GM23338 (cell line): ENCODE results near the gene ACP2. TPM values are rescaled to one million over a fixed set of nuclear protein-coding genes. Genes with fewer than 3 reads are reported as not detected.

ENCODE experiments used
- ATAC-seq: fragments of 200-7000 bp; cut with Tn5 transposase; 3 replicates; pipeline ENCODE4 v1.9.1; 2020
- DNase-seq: peaks from one replicate; pipeline ENCODE4 v3.0.0-alpha.2; 2015; ENCODE audit warnings: low spot score
- H2AFZ ChIP-seq: fragments of 200-600 bp; sonication (generic); 2 replicates; pipeline ENCODE4 v1.8.0; 2016; ENCODE audit warnings: antibody characterized with exemption, mild to moderate bottlenecking, moderate library complexity
- H3F3A ChIP-seq: fragments of 200-600 bp; sonication (generic); replicated peaks from 2 replicates; pipeline ENCODE4 v1.8.0; 2017; ENCODE audit warnings: antibody characterized with exemption, mixed run types, low read depth
- H3K27ac ChIP-seq: fragments of 200-600 bp; sonication (generic); 2 replicates; pipeline ENCODE4 v1.6.1; 2016; ENCODE audit warnings: low read depth
- H3K27me3 ChIP-seq: fragments of 200-600 bp; sonication (generic); 2 replicates; pipeline ENCODE4 v1.8.0; 2016; ENCODE audit warnings: mild to moderate bottlenecking, mixed run types, moderate library complexity; ENCODE audit not compliant: insufficient read depth
- H3K36me3 ChIP-seq: fragments of 200-600 bp; sonication (generic); 2 replicates; pipeline ENCODE4 v1.8.0; 2016; ENCODE audit warnings: mild to moderate bottlenecking; ENCODE audit not compliant: insufficient read depth
- H3K4me1 ChIP-seq: fragments of 200-600 bp; sonication (generic); 2 replicates; pipeline ENCODE4 v1.8.0; 2016; ENCODE audit warnings: mild to moderate bottlenecking, moderate library complexity; ENCODE audit not compliant: insufficient read depth
- H3K4me2 ChIP-seq: fragments of 200-600 bp; sonication (generic); 2 replicates; pipeline ENCODE4 v1.7.1; 2017; ENCODE audit warnings: mixed run types
- H3K4me3 ChIP-seq: fragments of 200-600 bp; sonication (generic); 2 replicates; pipeline ENCODE4 v1.6.1; 2016; ENCODE audit warnings: mixed run types
- H3K79me2 ChIP-seq: fragments of 200-600 bp; sonication (generic); replicated peaks from 2 replicates; pipeline ENCODE4 v1.8.0; 2017; ENCODE audit warnings: mild to moderate bottlenecking; ENCODE audit not compliant: insufficient read depth
- H3K9me2 ChIP-seq: fragments of 200-600 bp; sonication (generic); 2 replicates; pipeline ENCODE4 v1.8.0; 2017; ENCODE audit not compliant: insufficient read depth
- H4K20me1 ChIP-seq: fragments of 200-600 bp; sonication (generic); replicated peaks from 2 replicates; pipeline ENCODE4 v1.8.0; 2017; ENCODE audit warnings: mild to moderate bottlenecking; ENCODE audit not compliant: insufficient read depth
- H3K27ac Mint-ChIP-seq: 2 replicates; pipeline ENCODE4 v1.8.0; 2020; ENCODE audit warnings: inconsistent platforms, mild to moderate bottlenecking, moderate library complexity, mixed read lengths
- H3K27me3 Mint-ChIP-seq: 3 replicates; pipeline ENCODE4 v1.8.0; 2022; ENCODE audit warnings: low read depth, mild to moderate bottlenecking, moderate library complexity, mixed read lengths, inconsistent platforms; ENCODE audit not compliant: insufficient read depth, poor library complexity
- H3K36me3 Mint-ChIP-seq: 3 replicates; pipeline ENCODE4 v1.8.0; 2021; ENCODE audit warnings: low read depth, mild to moderate bottlenecking, inconsistent platforms, moderate library complexity, mixed read lengths
- H3K4me1 Mint-ChIP-seq: 3 replicates; pipeline ENCODE4 v1.8.0; 2020; ENCODE audit warnings: mild to moderate bottlenecking, inconsistent platforms, mixed read lengths
- H3K4me3 Mint-ChIP-seq: 3 replicates; pipeline ENCODE4 v1.8.0; 2021; ENCODE audit warnings: moderate library complexity, mild to moderate bottlenecking, inconsistent platforms, mixed read lengths
- H3K9me3 Mint-ChIP-seq: 3 replicates; pipeline ENCODE4 v1.8.0; 2020; ENCODE audit warnings: moderate library complexity, mild to moderate bottlenecking, inconsistent platforms, mixed read lengths
- CREB1 ChIP-seq: fragments of 250-450 bp; sonication (Bioruptor Pico); IDR thresholded peaks from 2 replicates; pipeline ENCODE4 v1.5.0; 2020; ENCODE audit warnings: low read depth, mild to moderate bottlenecking, moderate library complexity
- EZH2 ChIP-seq: fragments of 200-600 bp; sonication (generic); IDR thresholded peaks from one replicate; pipeline ENCODE4 v1.8.0; 2017; ENCODE audit warnings: antibody characterized with exemption, mild to moderate bottlenecking, low read depth; ENCODE audit not compliant: unreplicated experiment
- EZH2phosphoT487 ChIP-seq: fragments of 200-600 bp; sonication (generic); IDR thresholded peaks from one replicate; pipeline ENCODE4 v1.8.1; 2018; ENCODE audit warnings: antibody characterized with exemption; ENCODE audit not compliant: unreplicated experiment
- JUNB ChIP-seq: IDR thresholded peaks from one replicate; pipeline ENCODE4 v1.6.1; 2016; ENCODE audit warnings: antibody characterized with exemption; ENCODE audit not compliant: unreplicated experiment
- NANOG ChIP-seq: IDR thresholded peaks from 2 replicates; pipeline ENCODE4 v1.6.1; 2016; ENCODE audit warnings: antibody characterized with exemption, borderline replicate concordance
- POLR2AphosphoS5 ChIP-seq: IDR thresholded peaks from 2 replicates; pipeline ENCODE4 v1.6.1; 2016; ENCODE audit warnings: antibody characterized with exemption, low read depth
- STAT1 ChIP-seq: IDR thresholded peaks from one replicate; pipeline ENCODE4 v1.6.1; 2016; ENCODE audit warnings: antibody characterized with exemption; ENCODE audit not compliant: unreplicated experiment
- ZNF114 ChIP-seq: fragments of 250-450 bp; sonication (Bioruptor Pico); IDR thresholded peaks from 2 replicates; pipeline ENCODE4 v1.5.0; 2020; ENCODE audit warnings: mild to moderate bottlenecking, moderate library complexity
- ZNF331 ChIP-seq: fragments of 250-450 bp; sonication (Bioruptor Pico); IDR thresholded peaks from 2 replicates; pipeline ENCODE4 v1.5.0; 2020; ENCODE audit warnings: low read depth, mild to moderate bottlenecking, moderate library complexity
- polyA plus RNA-seq: library from polyadenylated mRNA; unstranded; fragments of >200 nt; fragmentation: Nextera tagmentation; extraction: Ambion mirVana; gene quantifications from 2 replicates; pipeline ENCODE4 v1.2.1, GENCODE V29; 2016
- total RNA-seq: library from RNA; depleted of rRNA; stranded (reverse); fragments of >200 nt; shearing (Covaris generic); gene quantifications from 2 replicates; pipeline ENCODE4 v1.2.3, GENCODE V29; 2014
- TF ChIP-seq, protein P1 (sequence below): IDR thresholded peaks from one replicate; pipeline ENCODE4 v1.6.1; 2018; ENCODE audit warnings: antibody characterized with exemption; ENCODE audit not compliant: unreplicated experiment
- TF ChIP-seq, protein P2 (sequence below): fragments of 250-450 bp; sonication (Bioruptor Pico); IDR thresholded peaks from 2 replicates; pipeline ENCODE4 v1.5.0; 2020; ENCODE audit warnings: mild to moderate bottlenecking, moderate library complexity
- TF ChIP-seq, protein P3 (sequence below): IDR thresholded peaks from 2 replicates; pipeline ENCODE4 v1.6.1; 2016; ENCODE audit warnings: antibody characterized with exemption
- TF ChIP-seq, protein P4 (sequence below), 2 experiments: fragments of 200-600 bp in 1 of 2; sonication (generic) in 1 of 2; conservative IDR thresholded peaks; 2 replicates each; pipeline versions ENCODE4 v1.5.1 to v1.6.1; 2016 to 2017; ENCODE audit warnings: antibody characterized with exemption in 2 of 2, low read depth in 2 of 2, mild to moderate bottlenecking in 2 of 2, moderate library complexity in 1 of 2

Gene ACP2
- total and polyA plus RNA-seq, 2 experiments from 2014 or later, result 7.3 to 32.1 TPM

DNA sequence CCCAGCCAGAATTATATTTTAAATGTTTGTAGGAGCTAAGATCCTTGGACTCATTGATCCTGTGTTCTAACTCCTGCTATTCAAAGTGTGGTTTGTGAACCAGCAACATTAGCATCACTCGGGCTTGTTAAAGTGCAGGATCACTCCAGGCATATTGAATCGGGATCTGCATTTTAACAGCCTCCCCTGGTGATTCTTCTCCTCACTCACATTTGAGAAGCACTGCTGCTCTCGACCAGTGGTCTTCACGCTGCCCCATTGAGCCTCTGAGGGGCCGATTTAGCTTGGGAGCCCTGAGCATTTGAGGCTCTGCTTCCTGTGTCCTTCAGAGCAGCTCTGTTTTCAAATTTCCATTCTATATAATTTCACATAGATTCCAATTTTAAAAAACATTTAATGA lies 32.2 kb upstream of the ACP2 start:
- Histone ChIP-seq H3K36me3 (peaks cover 57% of the 10 kb centered on the region), H4K20me1 (peaks cover 6% of the 10 kb centered on the region; the same call in 1 of the 2 replicates)

More for the DNA sequence above, 32.2 kb upstream of the ACP2 start:
- Mint-ChIP-seq H3K27ac (peak overlapping the region; percentile 74), H3K9me3 (no peaks in the 10 kb centered on the region), H3K4me1 (peaks cover 14% of the 10 kb centered on the region), H3K36me3 (peaks cover 79% of the 10 kb centered on the region), H3K27me3 (no peaks in the 10 kb centered on the region), H3K4me3 (no peak overlapping the region)
- ATAC-seq (peak; percentile 70), DNase-seq (no peak)
- Histone ChIP-seq H3F3A (no peaks in the 10 kb centered on the region), H3K4me1 (no peaks in the 10 kb centered on the region), H3K9me2 (no peaks in the 10 kb centered on the region), H3K4me2 (no peak overlapping the region), H3K27ac (no peak overlapping the region), H3K79me2 (no peaks in the 10 kb centered on the region), H2AFZ (no peak overlapping the region), H3K4me3 (no peak overlapping the region), H3K27me3 (no peaks in the 10 kb centered on the region)
- TF ChIP-seq STAT1, result no peak
- TF ChIP-seq, protein P1, sequence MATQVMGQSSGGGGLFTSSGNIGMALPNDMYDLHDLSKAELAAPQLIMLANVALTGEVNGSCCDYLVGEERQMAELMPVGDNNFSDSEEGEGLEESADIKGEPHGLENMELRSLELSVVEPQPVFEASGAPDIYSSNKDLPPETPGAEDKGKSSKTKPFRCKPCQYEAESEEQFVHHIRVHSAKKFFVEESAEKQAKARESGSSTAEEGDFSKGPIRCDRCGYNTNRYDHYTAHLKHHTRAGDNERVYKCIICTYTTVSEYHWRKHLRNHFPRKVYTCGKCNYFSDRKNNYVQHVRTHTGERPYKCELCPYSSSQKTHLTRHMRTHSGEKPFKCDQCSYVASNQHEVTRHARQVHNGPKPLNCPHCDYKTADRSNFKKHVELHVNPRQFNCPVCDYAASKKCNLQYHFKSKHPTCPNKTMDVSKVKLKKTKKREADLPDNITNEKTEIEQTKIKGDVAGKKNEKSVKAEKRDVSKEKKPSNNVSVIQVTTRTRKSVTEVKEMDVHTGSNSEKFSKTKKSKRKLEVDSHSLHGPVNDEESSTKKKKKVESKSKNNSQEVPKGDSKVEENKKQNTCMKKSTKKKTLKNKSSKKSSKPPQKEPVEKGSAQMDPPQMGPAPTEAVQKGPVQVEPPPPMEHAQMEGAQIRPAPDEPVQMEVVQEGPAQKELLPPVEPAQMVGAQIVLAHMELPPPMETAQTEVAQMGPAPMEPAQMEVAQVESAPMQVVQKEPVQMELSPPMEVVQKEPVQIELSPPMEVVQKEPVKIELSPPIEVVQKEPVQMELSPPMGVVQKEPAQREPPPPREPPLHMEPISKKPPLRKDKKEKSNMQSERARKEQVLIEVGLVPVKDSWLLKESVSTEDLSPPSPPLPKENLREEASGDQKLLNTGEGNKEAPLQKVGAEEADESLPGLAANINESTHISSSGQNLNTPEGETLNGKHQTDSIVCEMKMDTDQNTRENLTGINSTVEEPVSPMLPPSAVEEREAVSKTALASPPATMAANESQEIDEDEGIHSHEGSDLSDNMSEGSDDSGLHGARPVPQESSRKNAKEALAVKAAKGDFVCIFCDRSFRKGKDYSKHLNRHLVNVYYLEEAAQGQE, result no peak
- no peak for TF ChIP-seq POLR2AphosphoS5
- TF ChIP-seq CREB1 (CRISPR knock-in tag), result no peak
- TF ChIP-seq EZH2phosphoT487, result no peak
- TF ChIP-seq ZNF331 (CRISPR knock-in tag), result no peak
- TF ChIP-seq, protein P2, sequence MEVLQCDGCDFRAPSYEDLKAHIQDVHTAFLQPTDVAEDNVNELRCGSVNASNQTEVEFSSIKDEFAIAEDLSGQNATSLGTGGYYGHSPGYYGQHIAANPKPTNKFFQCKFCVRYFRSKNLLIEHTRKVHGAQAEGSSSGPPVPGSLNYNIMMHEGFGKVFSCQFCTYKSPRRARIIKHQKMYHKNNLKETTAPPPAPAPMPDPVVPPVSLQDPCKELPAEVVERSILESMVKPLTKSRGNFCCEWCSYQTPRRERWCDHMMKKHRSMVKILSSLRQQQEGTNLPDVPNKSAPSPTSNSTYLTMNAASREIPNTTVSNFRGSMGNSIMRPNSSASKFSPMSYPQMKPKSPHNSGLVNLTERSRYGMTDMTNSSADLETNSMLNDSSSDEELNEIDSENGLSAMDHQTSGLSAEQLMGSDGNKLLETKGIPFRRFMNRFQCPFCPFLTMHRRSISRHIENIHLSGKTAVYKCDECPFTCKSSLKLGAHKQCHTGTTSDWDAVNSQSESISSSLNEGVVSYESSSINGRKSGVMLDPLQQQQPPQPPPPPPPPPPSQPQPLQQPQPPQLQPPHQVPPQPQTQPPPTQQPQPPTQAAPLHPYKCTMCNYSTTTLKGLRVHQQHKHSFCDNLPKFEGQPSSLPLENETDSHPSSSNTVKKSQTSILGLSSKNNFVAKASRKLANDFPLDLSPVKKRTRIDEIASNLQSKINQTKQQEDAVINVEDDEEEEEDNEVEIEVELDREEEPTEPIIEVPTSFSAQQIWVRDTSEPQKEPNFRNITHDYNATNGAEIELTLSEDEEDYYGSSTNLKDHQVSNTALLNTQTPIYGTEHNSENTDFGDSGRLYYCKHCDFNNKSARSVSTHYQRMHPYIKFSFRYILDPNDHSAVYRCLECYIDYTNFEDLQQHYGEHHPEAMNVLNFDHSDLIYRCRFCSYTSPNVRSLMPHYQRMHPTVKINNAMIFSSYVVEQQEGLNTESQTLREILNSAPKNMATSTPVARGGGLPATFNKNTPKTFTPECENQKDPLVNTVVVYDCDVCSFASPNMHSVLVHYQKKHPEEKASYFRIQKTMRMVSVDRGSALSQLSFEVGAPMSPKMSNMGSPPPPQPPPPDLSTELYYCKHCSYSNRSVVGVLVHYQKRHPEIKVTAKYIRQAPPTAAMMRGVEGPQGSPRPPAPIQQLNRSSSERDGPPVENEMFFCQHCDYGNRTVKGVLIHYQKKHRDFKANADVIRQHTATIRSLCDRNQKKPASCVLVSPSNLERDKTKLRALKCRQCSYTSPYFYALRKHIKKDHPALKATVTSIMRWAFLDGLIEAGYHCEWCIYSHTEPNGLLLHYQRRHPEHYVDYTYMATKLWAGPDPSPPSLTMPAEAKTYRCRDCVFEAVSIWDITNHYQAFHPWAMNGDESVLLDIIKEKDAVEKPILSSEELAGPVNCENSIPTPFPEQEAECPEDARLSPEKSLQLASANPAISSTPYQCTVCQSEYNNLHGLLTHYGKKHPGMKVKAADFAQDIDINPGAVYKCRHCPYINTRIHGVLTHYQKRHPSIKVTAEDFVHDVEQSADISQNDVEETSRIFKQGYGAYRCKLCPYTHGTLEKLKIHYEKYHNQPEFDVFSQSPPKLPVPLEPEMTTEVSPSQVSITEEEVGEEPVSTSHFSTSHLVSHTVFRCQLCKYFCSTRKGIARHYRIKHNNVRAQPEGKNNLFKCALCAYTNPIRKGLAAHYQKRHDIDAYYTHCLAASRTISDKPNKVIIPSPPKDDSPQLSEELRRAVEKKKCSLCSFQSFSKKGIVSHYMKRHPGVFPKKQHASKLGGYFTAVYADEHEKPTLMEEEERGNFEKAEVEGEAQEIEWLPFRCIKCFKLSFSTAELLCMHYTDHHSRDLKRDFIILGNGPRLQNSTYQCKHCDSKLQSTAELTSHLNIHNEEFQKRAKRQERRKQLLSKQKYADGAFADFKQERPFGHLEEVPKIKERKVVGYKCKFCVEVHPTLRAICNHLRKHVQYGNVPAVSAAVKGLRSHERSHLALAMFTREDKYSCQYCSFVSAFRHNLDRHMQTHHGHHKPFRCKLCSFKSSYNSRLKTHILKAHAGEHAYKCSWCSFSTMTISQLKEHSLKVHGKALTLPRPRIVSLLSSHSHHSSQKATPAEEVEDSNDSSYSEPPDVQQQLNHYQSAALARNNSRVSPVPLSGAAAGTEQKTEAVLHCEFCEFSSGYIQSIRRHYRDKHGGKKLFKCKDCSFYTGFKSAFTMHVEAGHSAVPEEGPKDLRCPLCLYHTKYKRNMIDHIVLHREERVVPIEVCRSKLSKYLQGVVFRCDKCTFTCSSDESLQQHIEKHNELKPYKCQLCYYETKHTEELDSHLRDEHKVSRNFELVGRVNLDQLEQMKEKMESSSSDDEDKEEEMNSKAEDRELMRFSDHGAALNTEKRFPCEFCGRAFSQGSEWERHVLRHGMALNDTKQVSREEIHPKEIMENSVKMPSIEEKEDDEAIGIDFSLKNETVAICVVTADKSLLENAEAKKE (CRISPR knock-in tag), result no peak
- TF ChIP-seq EZH2, result no peak
- no peak for TF ChIP-seq NANOG
- no peak for TF ChIP-seq JUNB
- TF ChIP-seq, protein P3, sequence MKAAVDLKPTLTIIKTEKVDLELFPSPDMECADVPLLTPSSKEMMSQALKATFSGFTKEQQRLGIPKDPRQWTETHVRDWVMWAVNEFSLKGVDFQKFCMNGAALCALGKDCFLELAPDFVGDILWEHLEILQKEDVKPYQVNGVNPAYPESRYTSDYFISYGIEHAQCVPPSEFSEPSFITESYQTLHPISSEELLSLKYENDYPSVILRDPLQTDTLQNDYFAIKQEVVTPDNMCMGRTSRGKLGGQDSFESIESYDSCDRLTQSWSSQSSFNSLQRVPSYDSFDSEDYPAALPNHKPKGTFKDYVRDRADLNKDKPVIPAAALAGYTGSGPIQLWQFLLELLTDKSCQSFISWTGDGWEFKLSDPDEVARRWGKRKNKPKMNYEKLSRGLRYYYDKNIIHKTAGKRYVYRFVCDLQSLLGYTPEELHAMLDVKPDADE, result no peak
- TF ChIP-seq, protein P4, sequence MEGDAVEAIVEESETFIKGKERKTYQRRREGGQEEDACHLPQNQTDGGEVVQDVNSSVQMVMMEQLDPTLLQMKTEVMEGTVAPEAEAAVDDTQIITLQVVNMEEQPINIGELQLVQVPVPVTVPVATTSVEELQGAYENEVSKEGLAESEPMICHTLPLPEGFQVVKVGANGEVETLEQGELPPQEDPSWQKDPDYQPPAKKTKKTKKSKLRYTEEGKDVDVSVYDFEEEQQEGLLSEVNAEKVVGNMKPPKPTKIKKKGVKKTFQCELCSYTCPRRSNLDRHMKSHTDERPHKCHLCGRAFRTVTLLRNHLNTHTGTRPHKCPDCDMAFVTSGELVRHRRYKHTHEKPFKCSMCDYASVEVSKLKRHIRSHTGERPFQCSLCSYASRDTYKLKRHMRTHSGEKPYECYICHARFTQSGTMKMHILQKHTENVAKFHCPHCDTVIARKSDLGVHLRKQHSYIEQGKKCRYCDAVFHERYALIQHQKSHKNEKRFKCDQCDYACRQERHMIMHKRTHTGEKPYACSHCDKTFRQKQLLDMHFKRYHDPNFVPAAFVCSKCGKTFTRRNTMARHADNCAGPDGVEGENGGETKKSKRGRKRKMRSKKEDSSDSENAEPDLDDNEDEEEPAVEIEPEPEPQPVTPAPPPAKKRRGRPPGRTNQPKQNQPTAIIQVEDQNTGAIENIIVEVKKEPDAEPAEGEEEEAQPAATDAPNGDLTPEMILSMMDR (conservative IDR thresholded peaks at IDR 0.05; ENCODE audit: low read depth in 2 of 2), result no peak
- no peak for TF ChIP-seq ZNF114 (CRISPR knock-in tag)
